ACHN (cell line): ENCODE measurements around the gene GXYLT2.

Experiments used
- DNase-seq: peaks from one replicate; pipeline ENCODE4 v3.0.0-alpha.2; 2015
- in situ Hi-C: cut with HindIII; loops from 2 replicates; pipeline ENCODE4 v1.10.0; 2017; ENCODE audit warnings: low sequenced_read_pairs, low pct_ligation_motif_present, low pct_unique_long_range_greater_than_20kb

The GXYLT2 gene

GRCh38 chr3:72960812-72961518 lies 73.1 kb downstream of the GXYLT2 start:
- no peak for DNase-seq
- in situ Hi-C loops: no loop called here

DNA sequence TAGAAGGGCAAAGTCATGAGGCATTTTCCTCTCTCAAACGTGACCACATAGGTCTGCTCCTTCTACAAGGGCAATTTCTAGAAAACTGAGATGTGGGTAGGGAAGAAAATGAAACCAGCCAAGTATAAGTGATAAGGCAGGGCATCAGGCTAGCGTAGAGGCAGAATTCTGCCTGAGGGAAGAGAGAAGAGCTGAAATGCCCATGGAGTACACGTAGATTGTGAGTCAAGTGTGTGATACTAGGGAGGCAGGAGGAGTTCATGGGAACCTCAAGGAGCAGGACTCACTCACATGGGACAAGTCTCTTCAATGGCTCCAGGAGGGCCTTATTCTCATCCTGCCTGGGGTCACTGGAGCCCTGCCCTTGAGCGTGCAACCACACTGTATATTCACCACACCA lies 73.9 kb downstream of the GXYLT2 start:
- no peak for DNase-seq
- in situ Hi-C loops: no loop called here

DNA sequence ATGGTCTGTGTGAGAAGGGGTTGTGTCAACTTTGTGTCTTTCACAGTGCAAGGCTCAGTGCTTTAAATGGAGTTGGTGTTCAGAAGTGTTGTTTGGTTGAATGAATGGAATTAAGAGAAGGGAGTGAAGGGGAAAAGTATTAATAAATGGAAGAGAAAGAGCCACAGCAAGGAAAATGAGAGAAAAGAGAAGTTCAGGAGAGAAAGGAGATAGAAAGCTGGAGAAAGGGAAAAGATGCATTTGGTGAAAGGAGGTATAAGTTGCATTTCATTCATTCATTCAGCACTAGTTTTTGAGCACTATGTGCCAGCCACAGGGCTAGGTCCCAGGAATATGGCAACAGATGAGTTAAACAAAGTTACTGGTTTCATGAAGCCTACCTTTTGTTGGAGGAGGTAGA lies 74.5 kb downstream of the GXYLT2 start:
- no peak for DNase-seq
- in situ Hi-C loops: no loop called here

GRCh38 chr3:72964633-72965032 lies 76.8 kb downstream of the GXYLT2 start:
- DNase-seq: no peak
- in situ Hi-C loops: no loop called here

DNA sequence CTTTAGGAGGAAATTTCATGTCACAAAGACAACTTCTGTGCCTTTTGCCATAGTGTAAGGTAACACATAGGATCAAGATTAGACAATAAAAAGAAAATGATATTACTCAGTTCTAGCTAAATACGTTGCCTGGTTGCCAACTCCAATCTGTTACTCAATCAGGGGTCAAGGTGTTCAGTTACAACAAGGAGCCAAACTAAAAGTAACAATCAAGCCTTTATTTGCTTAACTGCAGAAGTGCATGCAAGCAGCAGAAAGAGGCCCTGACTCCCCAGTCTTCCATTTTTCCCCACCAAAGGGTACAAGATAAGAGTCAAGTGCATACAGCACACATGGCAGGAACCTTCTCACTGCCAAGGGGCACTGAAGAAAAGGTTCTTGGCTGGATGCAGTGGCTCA lies 80.4 kb downstream of the GXYLT2 start:
- no peak for DNase-seq
- in situ Hi-C loops: no loop called here

- DNase-seq: no peak
- in situ Hi-C loops: no loop called here
Observed at GRCh38 chr3:72969766-72970165, 81.9 kb downstream of the GXYLT2 start.

DNA sequence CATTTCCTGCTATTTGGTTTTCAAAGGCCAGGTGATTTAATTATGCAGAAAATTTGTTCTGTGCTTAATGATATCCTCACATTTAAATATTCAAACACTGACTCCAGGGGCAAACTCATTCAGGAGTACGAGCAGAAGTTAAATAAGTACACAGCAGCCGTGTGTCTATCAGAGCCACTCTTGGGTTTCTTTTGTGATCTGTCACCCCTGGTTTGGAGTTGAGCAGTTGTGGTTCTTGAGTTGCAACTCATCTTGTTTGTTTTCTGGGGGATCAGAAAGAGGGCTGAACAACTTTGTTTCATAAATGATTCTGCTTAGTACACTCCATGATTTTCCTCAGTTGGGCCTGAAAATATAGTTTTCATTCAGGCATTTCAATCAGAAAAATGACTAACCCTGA lies 83.1 kb downstream of the GXYLT2 start:
- no peak for DNase-seq
- in situ Hi-C loops: no loop called here

DNA sequence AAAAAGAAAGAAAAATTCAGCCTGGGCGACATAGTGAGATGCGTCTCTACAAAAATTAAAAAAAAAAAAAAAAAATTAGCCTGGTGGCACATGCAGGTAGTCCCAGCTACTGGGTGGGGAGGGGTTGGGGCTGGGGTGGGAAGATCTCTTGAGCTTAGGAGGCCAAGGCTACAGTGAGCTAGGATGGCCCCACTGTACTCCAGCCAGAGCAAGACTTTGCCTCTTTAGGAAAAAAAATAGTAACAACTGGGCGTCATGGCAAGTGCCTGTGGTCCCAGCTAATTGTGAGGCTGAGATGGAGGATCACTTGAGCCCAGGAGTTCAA lies 84.8 kb downstream of the GXYLT2 start:
- in situ Hi-C loops: no loop called here
- no peak for DNase-seq

DNA sequence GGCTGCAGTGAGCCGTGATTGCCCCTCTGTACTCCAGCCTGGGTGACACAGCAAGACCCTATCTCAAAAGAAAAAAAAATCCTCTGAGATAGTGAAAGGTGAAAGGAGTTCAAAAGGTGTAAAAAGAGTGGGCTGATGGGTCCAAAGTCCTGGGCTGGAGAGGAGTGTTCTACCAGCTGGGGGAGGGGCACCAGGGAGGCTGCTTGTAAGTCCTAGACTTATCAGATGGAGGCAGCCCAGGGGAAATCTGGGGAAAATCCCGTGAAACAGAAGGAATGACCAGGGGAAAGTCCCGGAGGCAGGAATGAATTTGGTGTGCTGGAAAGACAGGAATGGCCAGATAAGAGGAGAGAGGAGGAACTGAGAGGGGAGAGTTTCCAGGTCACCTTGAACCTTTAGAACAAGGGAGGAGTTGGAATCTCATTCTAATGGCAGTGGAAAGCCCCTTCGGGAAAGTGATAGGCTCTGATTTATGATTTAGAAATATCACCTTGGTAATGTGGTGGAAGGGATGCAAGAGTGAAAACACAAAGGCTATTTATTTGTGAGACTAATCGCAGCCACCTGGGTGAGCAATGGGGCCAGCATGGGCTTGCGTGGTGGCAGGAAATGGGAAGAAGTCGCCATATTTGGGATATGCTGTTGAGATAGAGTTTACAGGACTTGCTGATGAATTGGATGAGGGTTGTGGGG lies 85.3 kb downstream of the GXYLT2 start:
- peak; percentile 19 for DNase-seq
- in situ Hi-C loops: no loop called here

GRCh38 chr3:72973786-72974185 lies 85.9 kb downstream of the GXYLT2 start:
- DNase-seq: no peak
- in situ Hi-C loops: no loop called here

- in situ Hi-C loops: no loop called here
Observed at GRCh38 chr3:72974956-72975355, 87.1 kb downstream of the GXYLT2 start.

GRCh38 chr3:72976281-72976741 lies 88.5 kb downstream of the GXYLT2 start:
- in situ Hi-C loops: no loop called here
- DNase-seq: no peak

More at GRCh38 chr3:72974956-72975355, 87.1 kb downstream of the GXYLT2 start:
- no peak for DNase-seq

- DNase-seq: no peak
- in situ Hi-C loops: no loop called here
Observed at GRCh38 chr3:72977060-72977808, 89.4 kb downstream of the GXYLT2 start.

GRCh38 chr3:72982609-72983366 lies 94.9 kb downstream of the GXYLT2 start:
- in situ Hi-C loops: no loop called here
- no peak for DNase-seq

- in situ Hi-C loops: no loop called here
- DNase-seq: no peak
Observed at GRCh38 chr3:72985576-72985975, 97.7 kb downstream of the GXYLT2 start.

DNA sequence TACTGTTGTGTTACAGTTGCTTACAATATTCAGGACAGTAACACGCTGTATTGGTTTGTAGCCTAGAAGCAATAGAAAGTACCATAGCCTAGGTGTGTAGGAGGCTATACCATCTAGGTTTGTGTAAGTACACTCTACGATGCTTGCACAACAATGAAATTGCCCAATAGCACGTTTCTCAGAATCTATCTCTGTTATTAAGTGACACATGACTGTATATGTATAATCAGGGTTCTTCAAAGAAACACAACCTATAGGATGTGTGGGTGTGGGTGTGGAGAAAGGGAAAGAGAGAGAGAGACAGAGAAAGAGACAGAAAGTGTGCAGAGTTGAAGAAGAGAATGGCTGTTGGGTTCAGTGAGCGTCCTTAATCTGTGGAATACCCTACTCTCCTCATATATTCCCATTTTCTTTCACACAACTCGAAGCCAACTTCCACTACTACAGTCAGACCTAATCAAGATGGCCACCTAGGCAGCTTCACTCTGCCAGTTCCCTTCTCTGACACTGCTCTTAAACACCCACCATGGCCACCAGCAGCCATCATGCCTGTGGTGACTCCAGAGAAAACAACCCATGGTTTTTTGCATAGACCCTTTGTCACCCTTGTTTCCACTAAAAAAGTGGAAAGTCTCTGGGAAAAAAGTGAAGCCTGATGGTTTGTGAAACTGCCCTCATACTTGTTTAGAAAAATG lies 103.0 kb downstream of the GXYLT2 start:
- no peak for DNase-seq
- in situ Hi-C loops: no loop called here

GRCh38 chr3:72991522-72991921 lies 103.7 kb downstream of the GXYLT2 start:
- DNase-seq: no peak
- in situ Hi-C loops: no loop called here

DNA sequence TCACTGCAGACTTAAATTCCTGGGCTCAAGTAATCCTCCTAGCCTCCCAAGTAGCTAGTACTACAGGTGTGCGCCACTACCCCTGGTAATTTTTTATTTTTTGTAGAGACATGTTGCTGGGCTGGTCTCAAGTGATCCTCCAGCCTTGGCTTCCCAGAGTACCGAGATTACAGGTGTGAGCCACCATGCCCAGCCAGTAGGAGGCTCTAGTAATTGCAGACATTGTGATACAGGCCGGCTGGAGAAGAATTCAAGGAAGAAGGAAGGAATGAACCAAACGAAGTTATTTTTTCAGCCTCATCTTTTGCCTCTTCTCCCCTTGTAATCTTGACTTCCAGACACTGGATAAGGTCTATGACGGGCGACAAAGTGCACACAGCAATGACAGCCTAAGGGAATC lies 105.5 kb downstream of the GXYLT2 start:
- DNase-seq: no peak

More for the DNA sequence above, 105.5 kb downstream of the GXYLT2 start:
- in situ Hi-C loops: no loop called here
